Upper lobe of left lung (tissue), 6 donors: ENCODE measurements around the gene AOC1. TPM values are rescaled to one million over a fixed set of nuclear protein-coding genes. Genes with fewer than 3 reads are reported as not detected.

ENCODE experiments used
- ATAC-seq, 2 donors: fragments of 200-7000 bp; cut with Tn5 transposase; one replicate each; pipeline ENCODE4 v1.9.1; 2022; ENCODE audit warnings: mild to moderate bottlenecking in 2 of 2, moderate library complexity in 2 of 2; ENCODE audit not compliant: low FRiP score in 2 of 2
- DNase-seq, 2 donors: peaks; one replicate each; pipeline ENCODE4 v3.0.0-alpha.2; 2019 to 2020
- H3K27ac ChIP-seq, 4 donors: fragments of 200-600 bp; sonication (generic); one replicate each; pipeline ENCODE4 v1.5.1; 2016 to 2019
- H3K27me3 ChIP-seq, 4 donors: fragments of 200-600 bp; sonication (generic); one replicate each; pipeline ENCODE4 v1.5.1; 2017 to 2019
- H3K36me3 ChIP-seq, 4 donors: fragments of 200-600 bp; sonication (generic); one replicate each; pipeline ENCODE4 v1.5.1; 2016 to 2019
- H3K4me1 ChIP-seq, 4 donors: fragments of 200-600 bp; sonication (generic); one replicate each; pipeline ENCODE4 v1.5.1; 2018 to 2019
- H3K4me3 ChIP-seq, 4 donors: fragments of 200-600 bp; sonication (generic); one replicate each; pipeline ENCODE4 v1.5.1; 2017 to 2019; ENCODE audit warnings: mild to moderate bottlenecking in 2 of 4, moderate library complexity in 1 of 4
- H3K9me3 ChIP-seq, 4 donors: fragments of 200-600 bp; sonication (generic); one replicate each; pipeline ENCODE4 v1.5.1; 2018 to 2019
- EP300 ChIP-seq, 4 donors: sonication (generic); formaldehyde crosslinking; IDR thresholded peaks; one replicate each; pipeline ENCODE4 v1.5.1; 2017; ENCODE audit warnings: antibody characterized with exemption in 4 of 4, control low read depth in 2 of 4
- POLR2A ChIP-seq, 4 donors: fragments of 450-650 bp; IDR thresholded peaks; one replicate each; pipeline ENCODE4 v1.5.1; 2016 to 2017; ENCODE audit warnings: antibody characterized with exemption in 4 of 4, mild to moderate bottlenecking in 2 of 4
- POLR2AphosphoS5 ChIP-seq, 2 donors: sonication (generic); formaldehyde crosslinking; IDR thresholded peaks; one replicate each; pipeline ENCODE4 v1.5.1; 2017; ENCODE audit warnings: antibody characterized with exemption in 2 of 2
- WGBS, 2 donors: methylation state at CpG; one replicate each; pipeline ENCODE4 v1.1.5; 2017 to 2018; 5-methylcytosine and 5-hydroxymethylcytosine counted together
- total RNA-seq, 6 donors: library from RNA; depleted of rRNA in 4 of 6; stranded (reverse); fragments of >200 nt in 4 of 6; gene quantifications; one replicate each; pipeline versions ENCODE4 v1.1.0 to v1.2.1, GENCODE V29; 2016 to 2021
- TF ChIP-seq, protein P1 (sequence below), 6 experiments: fragments of 450-650 bp in 4 of 6; fragments of 200-600 bp in 2 of 6; sonication (generic) in 2 of 6; IDR thresholded peaks; one replicate each; pipeline ENCODE4 v1.5.1; 2016 to 2019; ENCODE audit warnings: antibody characterized with exemption in 6 of 6
- donor health status: DM: no; HTN: no; CAD: no; lungs with moderate emphysema.
- donor health status: DM: no; HTN: yes; CAD: no; lungs with severe emphysema.

AOC1 gene
- total RNA-seq, 6 donors from 2014 or later, result 0.31 to 0.88 TPM; not detected in 4

DNA sequence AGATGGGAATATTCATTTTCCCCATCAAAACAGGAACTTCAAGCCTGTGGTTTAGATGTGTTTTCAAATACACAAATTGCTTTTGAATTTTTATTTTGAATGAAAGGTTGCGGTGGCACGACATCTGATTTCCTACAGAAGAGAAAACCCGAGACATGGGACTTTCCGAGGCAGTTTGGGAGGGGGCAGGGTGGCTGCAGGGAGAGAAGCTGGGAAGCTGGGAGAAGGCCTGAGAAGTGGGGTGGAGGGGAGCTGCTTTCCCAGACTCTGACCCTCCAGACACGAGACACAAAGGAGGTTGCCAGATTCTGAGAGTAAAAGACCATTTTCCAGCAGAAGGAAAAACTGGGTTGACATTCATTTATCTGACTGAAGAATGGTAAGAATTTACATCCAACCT lies 32.2 kb upstream of the AOC1 start:
- no peak for ATAC-seq
- WGBS, 2 donors, result 52 to 64% methylated on average over 5 of the region's 5 CpGs
- TF ChIP-seq POLR2AphosphoS5 (IDR thresholded peaks at IDR 0.05) (no peak), POLR2A (IDR thresholded peaks at IDR 0.05) (no peak), EP300 (IDR thresholded peaks at IDR 0.05) (no peak)
- TF ChIP-seq, protein P1, sequence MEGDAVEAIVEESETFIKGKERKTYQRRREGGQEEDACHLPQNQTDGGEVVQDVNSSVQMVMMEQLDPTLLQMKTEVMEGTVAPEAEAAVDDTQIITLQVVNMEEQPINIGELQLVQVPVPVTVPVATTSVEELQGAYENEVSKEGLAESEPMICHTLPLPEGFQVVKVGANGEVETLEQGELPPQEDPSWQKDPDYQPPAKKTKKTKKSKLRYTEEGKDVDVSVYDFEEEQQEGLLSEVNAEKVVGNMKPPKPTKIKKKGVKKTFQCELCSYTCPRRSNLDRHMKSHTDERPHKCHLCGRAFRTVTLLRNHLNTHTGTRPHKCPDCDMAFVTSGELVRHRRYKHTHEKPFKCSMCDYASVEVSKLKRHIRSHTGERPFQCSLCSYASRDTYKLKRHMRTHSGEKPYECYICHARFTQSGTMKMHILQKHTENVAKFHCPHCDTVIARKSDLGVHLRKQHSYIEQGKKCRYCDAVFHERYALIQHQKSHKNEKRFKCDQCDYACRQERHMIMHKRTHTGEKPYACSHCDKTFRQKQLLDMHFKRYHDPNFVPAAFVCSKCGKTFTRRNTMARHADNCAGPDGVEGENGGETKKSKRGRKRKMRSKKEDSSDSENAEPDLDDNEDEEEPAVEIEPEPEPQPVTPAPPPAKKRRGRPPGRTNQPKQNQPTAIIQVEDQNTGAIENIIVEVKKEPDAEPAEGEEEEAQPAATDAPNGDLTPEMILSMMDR (IDR thresholded peaks at IDR 0.05), result no peak
- Histone ChIP-seq H3K4me3 (no peak overlapping the region), H3K27me3 (no peaks in the 10 kb centered on the region), H3K27ac (no peak overlapping the region), H3K36me3 (no peaks in the 10 kb centered on the region), H3K9me3 (peaks cover 7 to 13% (median 10%) of the 10 kb centered on the region in 4 donors), H3K4me1 (no peaks in the 10 kb centered on the region)
- DNase-seq, result no peak

DNA sequence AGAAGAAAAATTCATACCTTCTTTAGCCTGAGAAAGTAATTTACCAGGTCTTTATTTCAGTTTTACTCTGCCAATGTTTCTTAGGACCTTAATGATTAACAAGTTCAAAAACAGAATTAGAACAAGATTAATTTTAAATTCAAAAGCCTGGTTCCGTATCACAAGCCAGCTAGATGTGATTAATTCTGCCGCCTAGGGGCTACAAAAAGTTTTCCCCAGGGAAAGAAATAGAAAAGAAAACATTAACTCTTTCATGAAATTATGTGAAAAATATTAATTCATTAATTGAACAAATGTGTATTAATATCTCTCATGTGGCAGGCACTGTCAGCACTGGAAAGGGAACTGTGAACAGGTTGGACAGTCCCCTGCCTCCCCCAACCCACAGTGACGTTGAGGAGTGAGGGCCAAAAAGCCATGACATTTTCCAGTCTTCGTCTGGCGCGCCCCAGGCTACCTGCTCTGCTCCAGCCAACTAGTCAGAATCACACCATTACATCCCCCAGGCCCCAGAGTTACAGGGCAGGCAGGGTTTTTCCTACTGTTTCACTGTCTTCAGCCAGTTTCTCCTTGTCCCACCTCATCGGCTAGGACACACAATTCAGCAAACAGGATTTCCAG lies 31.6 kb upstream of the AOC1 start:
- H3K4me1 ChIP-seq, result no peaks in the 10 kb centered on the region
- H3K27ac ChIP-seq, result no peak overlapping the region
- H3K4me3 ChIP-seq, result no peak overlapping the region
- DNase-seq, result no peak
- no peaks in the 10 kb centered on the region for H3K27me3 ChIP-seq
- ATAC-seq, result no peak
- H3K9me3 ChIP-seq, result peaks cover 7 to 12% (median 9%) of the 10 kb centered on the region in 4 donors
- WGBS, 2 donors, result 67 to 89% methylated on average over 7 of the region's 7 CpGs
- no peaks in the 10 kb centered on the region for H3K36me3 ChIP-seq
- TF ChIP-seq EP300 (IDR thresholded peaks at IDR 0.05) (no peak), POLR2AphosphoS5 (IDR thresholded peaks at IDR 0.05) (no peak), POLR2A (IDR thresholded peaks at IDR 0.05) (no peak)
- TF ChIP-seq, protein P1 (IDR thresholded peaks at IDR 0.05), result no peak

DNA sequence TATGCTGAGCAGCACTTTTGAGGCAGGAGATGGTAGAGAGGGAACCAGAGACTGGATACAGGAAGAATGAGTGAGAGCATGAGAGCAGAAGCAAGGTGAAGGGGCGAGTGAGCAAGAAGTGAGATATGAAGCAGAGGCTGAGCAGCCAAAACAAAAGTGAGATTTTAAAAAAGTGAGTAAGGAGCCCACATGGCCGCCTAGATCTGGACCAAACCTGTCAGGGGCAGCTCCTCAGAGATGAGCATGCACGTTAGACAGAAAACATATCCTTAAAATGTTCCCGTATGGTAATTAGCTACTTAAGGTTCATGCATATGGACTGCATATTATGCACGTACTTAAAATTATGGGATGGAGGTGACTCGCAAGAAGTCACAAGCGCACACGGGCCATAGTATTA lies 29.3 kb upstream of the AOC1 start:
- H3K9me3 ChIP-seq, result no peaks in the 10 kb centered on the region
- no peak for TF ChIP-seq EP300 (IDR thresholded peaks at IDR 0.05)
- no peak for TF ChIP-seq POLR2A (IDR thresholded peaks at IDR 0.05)
- no peaks in the 10 kb centered on the region for H3K27me3 ChIP-seq
- H3K4me1 ChIP-seq, result no peaks in the 10 kb centered on the region
- H3K27ac ChIP-seq, result no peak overlapping the region
- H3K36me3 ChIP-seq, result no peaks in the 10 kb centered on the region
- ATAC-seq (no peak), DNase-seq (no peak)
- no peak overlapping the region for H3K4me3 ChIP-seq
- 87% methylated on average over 8 of the region's 8 CpGs for WGBS, 2 donors

DNA sequence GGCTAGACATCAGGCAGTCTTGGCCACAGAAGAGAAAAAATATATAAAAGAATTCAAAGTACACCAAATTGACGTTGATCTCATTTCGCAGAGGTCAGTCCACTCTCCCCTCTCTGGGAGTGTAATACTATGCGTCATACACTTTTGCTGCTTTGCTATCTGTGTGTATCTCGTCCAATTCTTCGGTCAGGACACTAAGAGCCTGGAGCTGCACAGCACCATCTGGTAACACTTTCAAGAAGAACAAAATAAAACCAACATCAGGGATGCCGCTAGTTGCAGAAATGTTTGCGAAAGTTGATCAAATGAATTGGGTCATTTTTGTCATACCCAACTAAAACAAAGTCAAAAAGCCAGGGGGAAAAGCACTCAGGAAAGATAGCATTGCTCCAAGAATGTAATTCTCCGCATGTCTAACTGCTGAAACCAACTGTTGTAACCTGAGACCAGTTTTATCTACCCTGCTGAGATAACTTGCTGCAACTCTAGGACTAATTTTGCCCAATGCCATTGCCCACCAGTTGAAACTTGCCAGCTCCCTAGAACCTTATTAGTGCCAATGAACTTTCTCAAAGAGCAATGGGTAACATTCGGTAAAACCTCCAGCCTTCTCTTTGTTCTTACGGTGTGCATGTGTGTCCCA lies 28.7 kb upstream of the AOC1 start:
- Histone ChIP-seq H3K27ac (no peak overlapping the region), H3K27me3 (no peaks in the 10 kb centered on the region), H3K4me1 (no peaks in the 10 kb centered on the region), H3K4me3 (no peak overlapping the region), H3K9me3 (no peaks in the 10 kb centered on the region), H3K36me3 (no peaks in the 10 kb centered on the region)
- no peak for DNase-seq
- WGBS, 2 donors, result 82 to 92% methylated on average over 10 of the region's 10 CpGs
- TF ChIP-seq, protein P1 (IDR thresholded peaks at IDR 0.05), result no peak
- TF ChIP-seq POLR2AphosphoS5 (IDR thresholded peaks at IDR 0.05), result no peak
- no peak for TF ChIP-seq POLR2A (IDR thresholded peaks at IDR 0.05)
- ATAC-seq, result peak in 1 of 2 donors; percentile 92

DNA sequence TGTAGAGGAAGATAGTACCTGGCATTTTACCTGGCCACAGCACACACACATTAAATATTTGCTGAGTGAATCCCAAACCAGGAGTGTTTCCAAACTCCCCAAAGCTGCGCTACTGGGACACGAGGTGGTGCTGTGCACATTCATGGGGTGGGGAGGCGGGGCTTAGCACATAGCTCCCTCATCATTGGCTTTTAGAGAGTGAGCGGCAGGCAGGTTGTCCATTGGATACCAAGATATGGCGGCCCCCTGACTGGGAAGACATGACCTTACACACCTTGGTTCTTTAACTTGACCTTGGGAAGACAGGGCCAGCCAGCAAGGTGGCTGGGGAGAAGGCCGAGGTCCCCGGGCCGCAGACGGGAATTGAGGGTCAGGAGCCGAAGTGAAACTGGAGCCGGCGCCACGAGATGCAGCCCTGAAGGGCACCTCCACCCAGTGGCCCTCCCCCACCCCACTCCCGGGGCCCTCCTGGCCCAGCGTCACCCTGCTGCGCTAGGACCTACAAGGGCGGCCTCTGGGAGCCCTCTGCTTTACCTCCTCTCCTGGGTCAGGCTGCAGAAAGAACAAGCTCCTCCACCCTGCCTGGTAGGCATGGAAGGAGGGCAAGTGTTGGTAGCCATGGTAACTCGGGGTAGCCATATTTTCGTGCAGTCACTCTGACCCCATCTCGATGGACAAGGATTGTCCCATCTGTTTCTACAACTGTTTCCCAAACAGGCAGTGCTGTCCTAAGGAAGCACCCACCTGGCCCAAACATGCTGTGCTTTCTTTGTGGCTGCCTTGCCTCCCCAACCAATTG lies 27.7 kb upstream of the AOC1 start:
- DNase-seq, result peak in 1 of 2 donors; percentile 71
- Histone ChIP-seq H3K36me3 (no peaks in the 10 kb centered on the region), H3K27ac (no peak overlapping the region), H3K9me3 (no peaks in the 10 kb centered on the region), H3K4me3 (no peak overlapping the region), H3K4me1 (no peaks in the 10 kb centered on the region), H3K27me3 (no peaks in the 10 kb centered on the region)
- TF ChIP-seq POLR2AphosphoS5 (IDR thresholded peaks at IDR 0.05), result no peak
- no peak for TF ChIP-seq POLR2A (IDR thresholded peaks at IDR 0.05)
- no peak for TF ChIP-seq EP300 (IDR thresholded peaks at IDR 0.05)
- TF ChIP-seq, protein P1 (IDR thresholded peaks at IDR 0.05), result no peak
- WGBS, 2 donors, result 91 to 92% methylated on average over 15 of the region's 20 CpGs
- ATAC-seq, result no peak
